Stimulated activated CD4-positive, alpha-beta T cell treated with anti-CD3 and anti-CD28 coated beads, Interleukin-12 subunit alpha, Interleukin-12 subunit beta, amount 100 ng/mL, for 4 hours (primary cell): Measurements from ENCODE around the gene PADI3.
"Not testable (repeated sequence)": the region's sequence is repeated elsewhere in the genome, so short reads cannot be mapped to it uniquely, and the experiment has no call there.

Source experiments
- DNase-seq: peaks from one replicate; pipeline ENCODE4 v3.0.0-alpha.2; 2020

The PADI3 gene

DNA sequence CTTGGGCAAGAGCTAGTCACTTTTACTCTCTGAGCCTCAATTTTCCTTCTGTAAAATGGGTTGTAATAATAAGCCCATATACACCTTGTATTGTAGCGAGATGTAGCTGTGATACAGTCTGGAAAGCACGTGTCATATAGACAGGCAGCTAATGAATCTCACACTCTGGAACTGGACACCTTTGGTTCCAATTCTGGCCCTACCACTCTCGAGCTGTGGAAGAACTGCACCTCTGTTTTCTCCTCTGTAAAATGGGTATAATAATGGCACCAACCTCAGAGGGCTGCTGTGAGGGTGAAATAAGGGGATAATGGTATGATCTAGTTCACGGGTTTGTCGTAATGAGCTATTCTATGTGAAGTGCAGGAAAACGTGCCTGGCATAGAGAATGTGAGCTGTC is 58.4 kb downstream of the PADI3 start:
- DNase-seq, result no peak

DNA sequence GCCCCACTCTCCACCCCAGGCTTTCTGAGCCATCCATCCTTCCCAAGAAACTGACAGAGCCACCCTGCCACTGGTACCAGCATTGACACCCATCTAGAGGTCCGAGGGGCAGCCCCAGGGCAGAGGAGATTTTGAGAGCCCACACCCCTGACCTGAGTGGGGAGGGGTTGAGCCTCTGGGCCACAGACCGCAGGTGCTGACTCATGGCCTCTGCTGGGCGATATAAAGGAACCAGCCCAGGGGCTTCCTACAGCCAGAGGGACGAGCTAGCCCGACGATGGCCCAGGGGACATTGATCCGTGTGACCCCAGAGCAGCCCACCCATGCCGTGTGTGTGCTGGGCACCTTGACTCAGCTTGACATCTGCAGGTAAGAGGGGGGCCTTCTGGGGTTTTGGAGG is 59.0 kb downstream of the PADI3 start, which contains the start of gene PADI4:
Gene PADI4, plus strand, starts transcription at position 252 of the 400 bp plus-strand sequence. Its CDS starts 26 bp downstream, at position 278.
- DNase-seq, result no peak

DNA sequence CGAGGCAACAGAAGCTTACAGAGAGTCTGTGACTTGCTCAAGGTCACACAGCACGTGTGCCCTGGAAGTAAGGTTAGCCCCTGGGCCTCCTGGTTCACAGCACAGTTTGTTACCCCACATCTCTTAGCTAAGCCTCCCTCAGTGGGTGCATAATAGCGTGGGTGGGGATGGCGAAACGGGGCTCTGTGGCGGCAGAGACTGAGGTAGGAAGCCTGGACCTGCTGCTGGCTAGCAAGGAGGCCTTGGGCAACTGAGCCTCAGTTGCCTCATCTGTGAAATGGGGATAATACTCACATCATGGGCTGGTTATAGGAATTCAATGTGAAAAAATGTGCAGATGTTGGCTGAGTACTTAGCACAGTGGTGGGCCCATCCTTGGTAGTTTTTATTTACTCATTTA is 59.7 kb downstream of the PADI3 start:
- no peak for DNase-seq

DNA sequence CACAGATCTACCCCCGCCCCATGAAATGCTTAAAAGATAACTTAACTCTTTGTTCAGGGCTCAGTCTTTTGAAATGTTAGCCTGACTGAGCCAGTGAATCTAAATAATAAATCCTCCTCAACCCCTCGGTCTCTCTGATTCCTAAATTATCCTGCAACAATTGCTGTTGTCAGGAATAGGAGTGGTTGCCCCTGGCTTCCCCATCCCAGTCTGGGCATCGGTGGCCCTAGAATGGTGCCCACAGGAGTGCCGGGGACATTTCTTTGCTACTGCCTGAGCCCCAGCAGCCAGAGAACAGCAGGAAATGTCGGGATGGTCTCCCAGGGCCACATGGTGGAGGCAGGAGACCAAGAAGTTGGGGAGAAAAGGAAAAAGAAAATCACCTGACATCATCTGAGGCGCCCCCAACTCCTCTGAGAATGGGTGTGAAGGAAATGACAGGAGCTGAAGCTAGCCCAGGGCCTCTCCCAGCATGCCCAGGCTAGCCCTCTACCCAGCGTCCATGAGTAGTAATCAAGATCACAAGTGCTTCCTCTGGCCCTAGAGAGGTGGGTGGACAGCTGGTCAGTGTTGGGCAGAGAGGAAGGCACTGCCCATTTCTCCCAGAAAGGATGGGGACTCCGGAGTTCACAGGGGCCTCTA is 60.6 kb downstream of the PADI3 start:
- no peak for DNase-seq

DNA sequence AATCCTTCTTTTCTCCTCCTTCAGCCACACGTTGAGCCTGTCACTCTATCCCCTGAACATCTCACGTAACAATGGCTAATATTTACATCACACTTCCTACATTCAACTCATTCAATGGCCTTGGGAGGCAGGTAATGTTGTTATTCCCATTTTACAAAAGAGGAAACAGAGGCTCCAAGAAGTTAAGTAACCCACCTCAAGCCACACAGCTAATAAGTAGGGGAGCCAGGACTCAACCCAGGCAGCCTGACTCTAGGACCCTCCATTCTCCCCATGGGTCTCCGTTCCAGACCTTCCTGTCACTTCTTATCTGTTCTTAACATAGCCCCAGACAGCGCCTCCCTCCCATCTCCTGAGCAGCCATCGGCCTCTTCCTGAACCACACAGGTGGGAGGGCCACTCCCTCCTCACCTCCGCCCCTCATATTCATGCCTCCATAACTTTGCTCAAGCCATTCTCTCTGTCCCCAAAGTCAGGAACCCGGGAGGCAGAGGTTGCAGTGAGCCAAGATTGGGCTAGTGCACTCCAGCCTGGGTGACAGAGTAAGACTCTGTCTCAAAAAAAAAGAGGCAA is 61.3 kb downstream of the PADI3 start:
- DNase-seq, result no peak

DNA sequence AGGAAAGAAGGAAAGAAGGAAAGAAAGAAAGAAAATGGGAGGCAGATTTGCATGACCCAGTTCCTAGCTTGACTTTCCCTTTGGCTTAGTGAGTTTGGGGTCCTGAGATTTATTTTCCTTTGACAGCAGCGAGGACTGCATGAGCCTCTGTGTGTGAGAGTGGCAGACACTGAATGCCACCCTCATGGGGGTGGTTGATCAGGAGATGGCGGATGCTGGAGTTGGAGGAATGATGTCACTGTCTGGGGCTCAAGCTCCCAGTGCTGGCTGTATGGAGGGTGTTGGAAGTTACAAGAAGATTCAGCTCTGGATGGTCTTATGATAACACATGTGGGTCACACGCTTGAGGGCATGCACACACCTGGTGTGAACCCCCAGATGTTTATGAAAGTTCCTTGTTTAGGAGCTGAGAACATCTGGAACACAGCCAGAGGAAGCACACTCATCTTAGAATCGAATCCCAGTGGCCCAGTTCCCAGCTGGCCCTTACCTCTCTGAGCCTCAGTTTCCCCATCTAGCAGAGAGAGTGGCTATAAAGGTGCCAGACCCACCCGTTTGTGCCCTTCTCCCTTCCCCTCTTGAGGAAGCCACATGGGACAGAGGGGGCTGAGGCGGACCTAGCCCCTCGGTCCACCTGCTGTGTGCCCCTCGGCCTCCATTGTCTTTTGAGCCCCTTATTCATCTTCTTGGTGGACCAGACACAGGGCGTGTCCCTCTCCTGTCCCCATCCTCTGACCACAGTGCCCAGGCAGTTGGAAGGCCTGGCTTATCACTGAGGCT is 64.8 kb downstream of the PADI3 start:
- no peak for DNase-seq

DNA sequence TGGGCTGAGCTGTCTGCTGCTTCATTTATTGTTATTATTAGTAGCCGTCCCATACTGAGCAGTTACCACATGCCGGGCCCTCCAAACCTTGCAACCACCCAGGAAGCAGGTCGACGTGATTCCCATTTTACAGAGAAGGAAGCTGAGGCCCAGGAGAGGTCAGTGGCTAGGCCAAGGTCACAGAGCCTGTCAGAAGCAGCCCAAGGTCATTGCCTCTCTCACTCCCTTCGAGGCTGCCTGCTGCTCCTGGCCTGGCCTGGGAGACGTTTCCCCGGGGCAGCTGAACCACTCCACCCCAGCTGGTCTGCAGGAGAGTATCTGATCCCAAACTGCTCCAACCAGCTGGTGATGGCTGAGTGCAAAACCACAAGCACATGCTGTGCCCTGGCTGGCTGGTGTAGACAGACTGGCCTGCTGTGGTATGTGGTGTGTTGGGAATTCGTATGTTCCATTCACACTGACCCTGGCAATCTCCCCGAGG is 65.6 kb downstream of the PADI3 start:
- no peak for DNase-seq

DNA sequence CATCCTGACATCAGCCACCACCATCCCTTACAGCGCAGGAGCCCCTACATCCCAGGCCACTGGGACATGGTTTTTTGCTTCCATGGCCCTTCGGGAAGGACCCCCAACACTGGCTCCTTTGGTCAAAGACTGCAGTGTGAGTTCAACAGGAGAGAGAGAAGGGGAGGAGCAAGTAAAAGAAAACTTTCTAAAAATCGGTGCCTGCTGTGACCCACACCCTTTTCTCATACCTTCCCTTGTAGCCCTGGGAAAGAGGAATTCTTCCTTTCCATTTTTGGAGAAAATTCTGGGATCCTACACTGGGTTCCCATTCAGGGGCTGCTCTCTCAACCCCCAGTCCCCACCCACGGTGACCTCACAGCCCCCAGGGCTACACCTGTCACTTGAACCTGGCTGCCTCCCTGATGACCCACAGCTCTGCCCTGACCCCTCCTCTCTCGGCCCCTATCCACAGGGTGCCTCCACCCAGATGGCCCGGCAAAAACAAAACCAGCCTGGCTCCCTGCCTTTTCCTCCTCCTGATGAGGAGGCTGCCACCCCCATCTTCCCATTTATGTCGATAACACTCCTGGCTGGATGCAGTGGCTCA is 66.7 kb downstream of the PADI3 start:
- no peak for DNase-seq

DNA sequence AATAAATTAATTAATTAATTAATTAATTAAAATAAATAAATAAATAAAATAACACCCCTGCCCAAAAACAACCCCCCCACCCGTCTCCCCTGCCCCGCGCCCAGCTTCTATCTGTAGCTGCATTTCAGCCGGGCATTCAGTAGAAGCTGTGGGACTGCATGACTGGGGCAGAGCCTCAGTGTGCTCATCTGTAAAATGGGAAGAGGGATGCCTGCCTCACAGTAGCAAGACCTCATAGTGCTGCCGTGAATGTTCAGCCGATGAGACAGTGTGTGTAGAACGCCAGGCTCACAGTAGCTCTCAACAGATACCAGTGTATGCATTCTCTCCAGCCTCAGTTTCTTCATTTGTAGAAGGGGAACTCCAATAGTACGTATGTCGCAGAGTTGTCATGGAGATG is 67.8 kb downstream of the PADI3 start:
- DNase-seq, result no peak

DNA sequence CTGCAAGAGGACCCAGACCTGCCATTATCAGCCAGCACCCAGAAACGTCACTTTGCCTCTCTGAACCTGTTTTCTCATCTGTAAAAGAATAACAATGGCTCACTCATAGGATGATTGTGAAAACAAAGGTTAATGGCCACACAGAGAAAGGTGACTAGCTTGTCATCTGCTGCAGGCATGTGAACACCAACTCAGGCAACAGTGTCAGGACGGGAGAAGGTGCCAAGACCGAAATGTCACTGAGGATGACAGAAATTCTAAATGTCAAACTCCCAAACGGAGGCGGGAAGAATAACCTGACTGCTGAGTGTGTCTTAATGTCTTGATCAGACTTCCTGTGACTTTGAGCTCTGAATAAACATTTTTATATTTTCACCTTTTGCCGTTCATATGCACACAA is 69.4 kb downstream of the PADI3 start:
- DNase-seq, result no peak

DNA sequence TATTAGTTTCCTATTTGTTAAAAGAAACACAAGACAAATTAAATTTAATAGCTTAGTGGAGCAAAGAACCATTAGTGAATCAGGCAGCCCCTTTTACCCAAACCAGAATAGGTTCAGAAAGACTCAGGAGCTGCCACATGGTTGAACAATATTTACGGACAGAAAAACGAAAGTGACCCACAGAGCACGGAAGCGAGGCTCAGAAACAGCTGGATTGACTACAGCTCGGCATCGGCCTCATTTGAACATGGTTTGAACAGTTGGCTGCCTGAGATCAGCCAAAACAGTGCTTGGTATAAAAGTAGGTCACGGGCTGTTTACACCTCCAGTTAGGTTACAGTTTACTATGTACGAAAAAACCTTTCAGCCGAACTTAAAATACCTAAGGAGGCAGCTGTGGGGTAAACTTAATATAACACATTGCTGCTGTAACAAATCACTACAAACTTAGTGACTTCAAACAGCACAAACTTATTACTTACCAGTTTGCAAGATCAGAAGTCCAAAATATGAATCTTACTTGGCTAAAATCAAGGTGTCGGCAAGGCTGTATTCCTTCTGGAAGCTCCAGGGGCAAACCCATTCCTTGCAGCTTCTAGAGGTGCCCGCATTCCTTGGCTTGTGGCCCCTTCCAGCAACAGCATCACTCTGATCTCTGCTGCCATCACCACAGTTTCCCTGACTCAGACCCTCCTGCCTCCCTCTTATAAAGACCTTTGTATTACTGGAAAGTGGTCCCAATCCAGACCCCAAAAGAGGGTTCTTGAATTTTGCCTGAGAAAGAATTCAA is 70.9 kb downstream of the PADI3 start:
- DNase-seq, result no peak

DNA sequence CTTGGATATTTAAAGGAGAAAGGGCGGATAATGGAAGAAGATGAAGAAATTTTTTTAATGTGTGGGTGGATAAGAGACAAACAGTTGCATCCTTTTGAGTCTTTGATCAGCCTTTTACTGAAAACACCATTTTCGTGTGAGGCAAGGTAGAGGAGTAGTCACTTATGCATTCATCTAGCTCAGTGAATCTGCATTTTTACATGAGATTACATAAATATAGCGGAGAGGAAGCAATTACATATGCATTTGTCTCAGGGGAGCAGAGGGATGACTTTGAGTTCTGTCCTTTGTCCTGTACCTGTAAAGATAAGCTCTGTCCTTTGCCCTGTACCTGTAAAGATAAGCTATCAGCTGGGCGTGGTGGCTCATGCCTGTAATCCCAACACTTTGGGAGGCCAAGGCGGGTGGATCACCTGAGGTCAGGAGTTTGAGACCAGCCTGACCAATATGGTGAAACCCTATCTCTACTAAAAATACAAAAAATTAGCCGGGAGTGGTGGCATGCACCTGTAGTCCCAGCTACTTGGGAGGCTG is 73.0 kb downstream of the PADI3 start:
- DNase-seq, result not testable (repeated sequence)

DNA sequence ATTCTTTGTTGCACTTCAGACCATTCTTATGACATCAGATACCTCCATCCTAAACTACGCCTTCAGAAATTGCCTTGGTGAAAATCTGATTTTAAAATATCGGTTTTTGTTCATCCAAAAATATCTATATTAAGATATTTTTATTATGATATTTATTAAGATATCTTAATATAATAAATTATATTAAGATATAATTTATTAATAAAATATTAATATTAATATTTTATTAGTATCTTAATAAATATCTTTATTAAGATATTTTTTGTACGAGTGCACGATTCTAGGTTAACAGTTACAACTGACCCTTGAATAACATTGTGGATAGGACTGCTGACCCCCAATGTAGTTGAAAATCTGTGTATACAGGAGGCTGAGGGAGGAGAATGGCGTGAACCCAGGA is 80.0 kb downstream of the PADI3 start:
- no peak for DNase-seq

DNA sequence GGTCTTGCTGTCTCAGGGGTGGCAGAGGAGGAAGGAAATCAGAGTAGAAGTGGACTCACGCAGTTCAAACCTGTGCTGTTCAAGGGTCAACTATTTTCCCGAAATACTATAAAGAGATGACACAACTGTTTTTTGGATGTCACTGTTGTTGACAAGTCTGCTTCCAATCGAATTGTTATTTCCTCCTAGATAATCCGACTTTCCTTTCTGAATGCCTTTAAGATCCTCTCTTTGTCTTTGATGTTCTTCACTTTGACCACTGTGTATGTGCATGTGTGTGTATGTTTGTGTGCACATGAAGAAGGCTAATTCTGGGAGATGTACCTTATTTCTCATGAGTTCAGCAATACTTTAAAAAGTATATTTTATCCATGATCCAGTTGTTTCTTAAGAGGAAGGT is 80.7 kb downstream of the PADI3 start:
- DNase-seq, result no peak

DNA sequence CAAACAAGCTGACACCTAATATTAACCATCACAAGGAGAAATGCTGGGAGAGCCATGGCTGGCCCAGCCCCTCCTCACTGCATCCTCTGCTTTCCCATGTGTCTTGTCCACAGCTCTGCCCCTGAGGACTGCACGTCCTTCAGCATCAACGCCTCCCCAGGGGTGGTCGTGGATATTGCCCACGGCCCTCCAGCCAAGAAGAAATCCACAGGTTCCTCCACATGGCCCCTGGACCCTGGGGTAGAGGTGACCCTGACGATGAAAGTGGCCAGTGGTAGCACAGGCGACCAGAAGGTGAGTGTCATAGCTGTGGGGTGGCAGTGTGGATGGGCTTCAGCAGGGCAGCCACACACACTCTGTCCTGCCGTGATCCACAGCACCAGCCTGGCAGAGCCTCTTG is 82.0 kb downstream of the PADI3 start:
- DNase-seq, result no peak

DNA sequence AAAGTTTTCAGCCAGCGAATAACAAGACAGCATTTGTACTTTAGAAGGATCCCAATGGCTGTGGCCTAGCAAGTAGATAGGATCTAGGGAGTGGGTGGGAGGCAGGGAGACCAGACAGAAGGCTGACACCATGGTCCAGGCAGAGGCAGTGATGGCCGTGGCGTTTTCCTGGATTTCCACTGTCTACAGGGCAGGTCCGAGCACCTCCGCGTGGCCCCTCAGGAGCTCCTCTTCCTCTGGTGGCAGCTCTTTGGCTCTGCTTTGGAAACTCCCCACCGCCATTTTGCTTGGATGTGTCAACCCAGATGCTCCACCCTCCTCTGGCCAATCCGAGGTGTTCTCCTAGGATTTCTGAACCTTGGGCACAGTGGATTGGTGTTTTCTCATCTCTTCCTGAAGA is 84.2 kb downstream of the PADI3 start:
- no peak for DNase-seq
